Aorta (tissue), 4 donors: Measurements from ENCODE around the gene ARHGEF1. TPM values are rescaled to one million over a fixed set of nuclear protein-coding genes. Genes with fewer than 3 reads are reported as not detected.

Experiments used
- microRNA-seq, 2 donors: library from miRNA; unstranded; fragments of <30 nt; microRNA quantifications; one replicate each; pipeline ENCODE4 v1.2.0, GENCODE V29; 2020
- polyA plus RNA-seq, 2 donors: library from polyadenylated mRNA; stranded (reverse); fragments of 200-250 nt; gene quantifications; one replicate each; pipeline ENCODE4 v1.2.3, GENCODE V29; 2013
- total RNA-seq, 2 donors: library from RNA; stranded (reverse); fragmentation: NEBNext Ultra II Directional; extraction: Animal tissue kit (Norgen Biotek cat#: 25700); gene quantifications; one replicate each; pipeline ENCODE4 v1.2.1, GENCODE V29; 2021
- donor health status: healthy with polysubstance abuse.
- donor health status: Bipolar disorder and iron deficiency.
- donor health status: DM: no; HTN: no; CAD: no.
- donor health status: DM: yes; HTN: yes; CAD: no.

The ARHGEF1 gene
- total and polyA plus RNA-seq, 4 donors = 29.8 to 163 (median 116) TPM

Small RNA genes lying within 50 kb of the gene (microRNA-seq; reads per million reads assigned to microRNA genes)
- gene MIR6797 = 0 reads per million in 2 donors

Other genes with a start within 250 kb of the ARHGEF1 start
- gene CEACAM7, start 194.9 kb upstream of the ARHGEF1 start, total RNA-seq = under 1 TPM in 1 of 2 donors, not detected in 1; 0.26 TPM
- 1 to 10 TPM in 1 of 2 donors, under 1 TPM in 1; 0.61 to 7.4 TPM for gene CEACAM7, start 194.9 kb upstream of the ARHGEF1 start, polyA plus RNA-seq
- 1 to 10 TPM in 1 of 2 donors, under 1 TPM in 1; 0.30 to 1.0 TPM for gene CEACAM5, start 174.6 kb upstream of the ARHGEF1 start, total RNA-seq
- 1 to 10 TPM in 1 of 2 donors, under 1 TPM in 1; 0.67 to 9.4 TPM for gene CEACAM5, start 174.6 kb upstream of the ARHGEF1 start, polyA plus RNA-seq
- under 1 TPM in 1 of 2 donors, not detected in 1; 0.33 TPM for gene CEACAM6, start 127.7 kb upstream of the ARHGEF1 start, total RNA-seq
- gene CEACAM6, start 127.7 kb upstream of the ARHGEF1 start, polyA plus RNA-seq = 1 to 10 TPM in 1 of 2 donors, under 1 TPM in 1; 0.33 to 6.5 TPM
- gene CEACAM3, start 86.6 kb upstream of the ARHGEF1 start, total RNA-seq = under 1 TPM; 0.39 to 0.99 TPM
- gene CEACAM3, start 86.6 kb upstream of the ARHGEF1 start, polyA plus RNA-seq = not detected
- gene LYPD4, start 38.5 kb upstream of the ARHGEF1 start, total RNA-seq = not detected
- not detected for gene LYPD4, start 38.5 kb upstream of the ARHGEF1 start, polyA plus RNA-seq
- gene DMRTC2, start 38.1 kb upstream of the ARHGEF1 start, total RNA-seq = not detected
- gene DMRTC2, start 38.1 kb upstream of the ARHGEF1 start, polyA plus RNA-seq = not detected
- gene RPS19, start 22.9 kb upstream of the ARHGEF1 start, total RNA-seq = 1,000 to 10,000 TPM; 1,062 to 1,150 TPM
- 1,000 to 10,000 TPM; 2,268 to 2,335 TPM for gene RPS19, start 22.9 kb upstream of the ARHGEF1 start, polyA plus RNA-seq
- 1 to 10 TPM in 1 of 2 donors, under 1 TPM in 1; 0.96 to 1.3 TPM for gene CD79A, start 5.9 kb upstream of the ARHGEF1 start, total RNA-seq
- under 1 TPM; 0.49 to 0.63 TPM for gene CD79A, start 5.9 kb upstream of the ARHGEF1 start, polyA plus RNA-seq
- gene ERFL, start 45.3 kb downstream of the ARHGEF1 start, total RNA-seq = under 1 TPM; 0.51 to 0.81 TPM
- gene ERFL, start 45.3 kb downstream of the ARHGEF1 start, polyA plus RNA-seq = under 1 TPM in 1 of 2 donors, not detected in 1; 0.46 TPM
- 100 to 1,000 TPM; 175 to 198 TPM for gene RABAC1, start 76.1 kb downstream of the ARHGEF1 start, total RNA-seq
- gene RABAC1, start 76.1 kb downstream of the ARHGEF1 start, polyA plus RNA-seq = 100 to 1,000 TPM; 223 to 376 TPM
- gene ATP1A3, start 111.0 kb downstream of the ARHGEF1 start, total RNA-seq = not detected
- gene ATP1A3, start 111.0 kb downstream of the ARHGEF1 start, polyA plus RNA-seq = under 1 TPM in 1 of 2 donors, not detected in 1; 0.38 TPM
- gene GRIK5, start 187.0 kb downstream of the ARHGEF1 start, total RNA-seq = 10 to 100 TPM; 20.8 to 24.5 TPM
- 10 to 100 TPM in 1 of 2 donors, 1 to 10 TPM in 1; 3.5 to 39.0 TPM for gene GRIK5, start 187.0 kb downstream of the ARHGEF1 start, polyA plus RNA-seq
- gene ZNF574, start 193.0 kb downstream of the ARHGEF1 start, total RNA-seq = 10 to 100 TPM in 1 of 2 donors, 1 to 10 TPM in 1; 9.0 to 10.3 TPM
- 1 to 10 TPM; 2.4 to 6.8 TPM for gene ZNF574, start 193.0 kb downstream of the ARHGEF1 start, polyA plus RNA-seq
- gene POU2F2, start 249.3 kb downstream of the ARHGEF1 start, total RNA-seq = 1 to 10 TPM; 2.7 to 9.0 TPM
- 1 to 10 TPM; 2.3 to 5.9 TPM for gene POU2F2, start 249.3 kb downstream of the ARHGEF1 start, polyA plus RNA-seq